ENCODE results near the gene WRAP73. TPM values are rescaled to one million over a fixed set of nuclear protein-coding genes. Genes with fewer than 3 reads are reported as not detected.

Gene WRAP73
- total RNA-seq, 2 donors from 2014 or later, result 22.3 to 39.5 TPM

DNA sequence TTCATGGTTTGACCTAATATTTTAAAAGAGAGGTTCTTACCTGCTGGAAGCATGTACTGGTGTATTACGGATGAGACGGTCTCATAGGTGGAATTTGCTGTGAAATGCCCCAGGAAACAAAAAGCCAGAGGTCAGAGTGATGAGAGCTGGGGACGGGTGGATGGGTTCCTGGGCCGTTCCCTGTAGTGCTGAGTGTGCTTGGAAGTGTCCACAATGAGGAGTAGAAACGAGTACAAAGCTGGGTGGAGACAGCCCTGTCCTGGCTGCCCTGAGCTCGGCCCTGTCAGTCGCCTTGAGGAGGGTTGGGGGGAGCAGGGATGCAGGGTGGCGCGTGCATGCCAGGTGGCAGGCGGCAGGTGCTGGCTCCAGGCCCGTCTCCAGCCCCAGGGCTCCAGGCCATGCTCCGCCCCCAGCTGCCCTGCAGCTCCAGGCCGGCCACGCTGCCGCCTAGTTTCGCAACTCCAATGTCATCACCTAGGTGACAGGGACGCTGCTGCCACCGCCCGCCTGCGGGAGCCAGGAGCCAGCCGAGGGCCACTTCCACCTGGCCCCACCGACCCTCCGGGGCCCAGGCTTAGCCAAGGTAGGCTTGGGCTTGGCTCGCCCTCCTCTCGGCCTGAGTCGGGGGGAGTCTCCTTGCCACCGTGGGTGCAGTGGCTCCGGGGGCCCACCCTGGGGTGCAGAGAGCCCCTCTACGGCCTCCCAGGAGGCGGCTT, 18.8 kb upstream of the WRAP73 start:
- no peak overlapping the region for H3K4me3 ChIP-seq
- no peaks in the 10 kb centered on the region for H3K9me3 ChIP-seq
- H3K4me1 ChIP-seq (replicated peaks), result no peaks in the 10 kb centered on the region
- H3K27ac ChIP-seq, result no peak overlapping the region
- WGBS, result 20% methylated on average over 28 of the region's 30 CpGs
- H3K36me3 ChIP-seq, result no peaks in the 10 kb centered on the region
- H3K27me3 ChIP-seq (replicated peaks; ENCODE audit: insufficient read depth), result no peaks in the 10 kb centered on the region
- TF ChIP-seq, protein P1, sequence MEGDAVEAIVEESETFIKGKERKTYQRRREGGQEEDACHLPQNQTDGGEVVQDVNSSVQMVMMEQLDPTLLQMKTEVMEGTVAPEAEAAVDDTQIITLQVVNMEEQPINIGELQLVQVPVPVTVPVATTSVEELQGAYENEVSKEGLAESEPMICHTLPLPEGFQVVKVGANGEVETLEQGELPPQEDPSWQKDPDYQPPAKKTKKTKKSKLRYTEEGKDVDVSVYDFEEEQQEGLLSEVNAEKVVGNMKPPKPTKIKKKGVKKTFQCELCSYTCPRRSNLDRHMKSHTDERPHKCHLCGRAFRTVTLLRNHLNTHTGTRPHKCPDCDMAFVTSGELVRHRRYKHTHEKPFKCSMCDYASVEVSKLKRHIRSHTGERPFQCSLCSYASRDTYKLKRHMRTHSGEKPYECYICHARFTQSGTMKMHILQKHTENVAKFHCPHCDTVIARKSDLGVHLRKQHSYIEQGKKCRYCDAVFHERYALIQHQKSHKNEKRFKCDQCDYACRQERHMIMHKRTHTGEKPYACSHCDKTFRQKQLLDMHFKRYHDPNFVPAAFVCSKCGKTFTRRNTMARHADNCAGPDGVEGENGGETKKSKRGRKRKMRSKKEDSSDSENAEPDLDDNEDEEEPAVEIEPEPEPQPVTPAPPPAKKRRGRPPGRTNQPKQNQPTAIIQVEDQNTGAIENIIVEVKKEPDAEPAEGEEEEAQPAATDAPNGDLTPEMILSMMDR (IDR thresholded peaks at IDR 0.05), result peak in 1 of 4 experiments; percentile 5
- TF ChIP-seq POLR2A (IDR thresholded peaks at IDR 0.05) (no peak), POLR2AphosphoS5 (IDR thresholded peaks at IDR 0.05) (peak; percentile 84)
- intact Hi-C loops (cut with DNase I), result no loop called here
- peak; percentile 87 for DNase-seq (ENCODE audit: low spot score)

DNA sequence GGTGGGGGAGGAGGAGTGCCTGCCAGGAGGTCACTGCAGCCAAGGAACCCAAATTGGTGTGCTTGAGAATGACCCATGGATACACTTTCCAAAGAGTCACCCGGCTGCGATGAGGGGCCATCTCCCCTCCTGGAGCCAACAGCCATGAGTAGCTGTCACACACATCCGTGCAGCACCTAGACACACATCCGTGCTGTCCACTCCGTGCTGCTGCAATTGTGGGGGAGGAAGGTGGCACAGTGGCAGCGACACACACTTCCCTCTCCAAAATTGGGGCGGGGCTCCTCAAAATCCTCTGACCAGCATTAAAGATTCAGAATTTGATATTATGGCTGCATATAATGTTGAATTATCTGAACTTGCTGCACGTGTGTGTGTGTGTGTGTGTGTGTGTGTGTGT, 18.2 kb upstream of the WRAP73 start:
- no peaks in the 10 kb centered on the region for H3K27me3 ChIP-seq (replicated peaks; ENCODE audit: insufficient read depth)
- H3K4me1 ChIP-seq (replicated peaks), result no peaks in the 10 kb centered on the region
- H3K27ac ChIP-seq, result no peak overlapping the region
- H3K36me3 ChIP-seq, result no peaks in the 10 kb centered on the region
- no peaks in the 10 kb centered on the region for H3K9me3 ChIP-seq
- WGBS, result 77% methylated on average over 8 of the region's 8 CpGs
- no peak for DNase-seq (ENCODE audit: low spot score)
- no peak overlapping the region for H3K4me3 ChIP-seq
- no peak for TF ChIP-seq POLR2A (IDR thresholded peaks at IDR 0.05)
- TF ChIP-seq POLR2AphosphoS5 (IDR thresholded peaks at IDR 0.05), result no peak
- TF ChIP-seq, protein P1 (IDR thresholded peaks at IDR 0.05), result no peak
- intact Hi-C loops (cut with DNase I), result no loop called here

DNA sequence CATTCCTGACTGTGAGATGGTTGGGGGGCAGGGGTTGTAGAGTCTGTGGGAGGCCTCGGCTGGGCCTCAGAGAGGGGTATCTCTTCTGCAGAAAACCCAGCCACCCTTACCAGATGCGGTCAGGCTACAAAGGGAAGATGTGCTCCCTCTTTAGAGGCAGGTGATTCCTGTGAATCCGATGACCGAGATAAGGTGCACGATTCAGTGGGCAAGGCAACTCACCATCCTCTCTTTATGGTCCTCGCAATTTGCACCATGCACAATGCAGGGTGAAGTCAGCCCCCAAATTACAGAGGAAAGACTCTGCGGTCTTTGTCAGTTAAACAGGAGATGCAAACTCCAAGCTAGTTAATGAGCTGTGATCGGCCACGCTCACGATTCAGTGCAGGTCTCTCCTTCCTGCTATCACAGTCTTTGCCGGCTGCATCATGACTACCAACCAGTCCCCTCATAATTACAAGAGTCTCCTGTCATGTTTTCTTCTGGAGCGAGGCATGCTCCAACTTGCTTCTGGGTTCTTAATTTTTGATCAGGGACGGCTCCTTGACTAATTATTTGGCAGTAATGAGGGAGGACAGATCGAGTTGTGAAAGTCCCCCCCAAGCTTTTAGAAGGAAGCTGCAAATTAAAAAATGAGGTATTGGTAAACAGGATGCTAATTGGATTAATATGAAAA, 14.9 kb upstream of the WRAP73 start:
- no peaks in the 10 kb centered on the region for H3K9me3 ChIP-seq
- no peak for DNase-seq (ENCODE audit: low spot score)
- H3K36me3 ChIP-seq, result no peaks in the 10 kb centered on the region
- no peak for TF ChIP-seq POLR2A (IDR thresholded peaks at IDR 0.05)
- TF ChIP-seq, protein P1 (IDR thresholded peaks at IDR 0.05), result no peak
- no peaks in the 10 kb centered on the region for H3K27me3 ChIP-seq (replicated peaks; ENCODE audit: insufficient read depth)
- intact Hi-C loops (cut with DNase I), result no loop called here
- H3K27ac ChIP-seq, result no peak overlapping the region
- H3K4me1 ChIP-seq (replicated peaks), result no peaks in the 10 kb centered on the region
- no peak overlapping the region for H3K4me3 ChIP-seq
- WGBS, result 66% methylated on average over 14 of the region's 14 CpGs

DNA sequence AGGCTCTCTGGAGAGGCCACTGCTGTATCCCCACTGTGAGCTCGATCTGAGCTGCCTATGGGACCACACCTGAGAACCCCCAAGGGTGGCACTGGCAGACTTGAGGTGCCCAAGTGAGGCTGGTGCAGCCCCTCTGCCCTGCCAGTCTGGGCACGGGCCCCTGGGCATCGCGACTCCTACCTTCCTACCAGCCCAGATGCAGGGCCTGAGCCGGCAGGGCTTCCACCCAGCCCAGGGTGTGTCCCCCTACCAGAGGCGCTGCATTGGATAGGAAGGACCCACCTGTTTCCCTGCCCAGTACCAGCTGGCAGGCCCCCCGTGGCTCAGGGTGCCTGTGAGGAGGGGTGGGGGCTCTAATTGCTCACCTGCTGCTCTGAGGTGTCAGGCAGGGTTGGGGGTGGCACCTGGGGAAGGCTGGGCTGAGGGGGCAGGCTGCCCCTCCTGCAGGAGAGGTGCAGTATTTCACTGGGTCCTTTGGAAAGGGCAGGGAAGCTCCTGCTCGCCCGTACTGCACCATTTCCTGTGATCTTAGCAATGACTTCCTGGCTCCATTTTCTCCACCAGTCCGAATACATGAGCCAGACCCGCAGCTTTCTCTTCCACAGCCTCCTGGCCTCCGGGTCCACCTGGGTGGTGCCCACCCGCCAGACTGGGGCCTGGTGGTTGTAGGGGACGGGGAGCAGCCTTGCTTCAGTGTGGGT, 14.2 kb upstream of the WRAP73 start:
- intact Hi-C loops (cut with DNase I), result no loop called here
- no peak for DNase-seq (ENCODE audit: low spot score)

More for the DNA sequence above, 14.2 kb upstream of the WRAP73 start:
- H3K27ac ChIP-seq, result no peak overlapping the region
- no peaks in the 10 kb centered on the region for H3K36me3 ChIP-seq
- H3K4me3 ChIP-seq, result no peak overlapping the region
- TF ChIP-seq POLR2A (IDR thresholded peaks at IDR 0.05) (no peak), POLR2AphosphoS5 (IDR thresholded peaks at IDR 0.05) (no peak)
- TF ChIP-seq, protein P1 (IDR thresholded peaks at IDR 0.05), result no peak
- H3K27me3 ChIP-seq (replicated peaks; ENCODE audit: insufficient read depth), result no peaks in the 10 kb centered on the region
- H3K9me3 ChIP-seq, result no peaks in the 10 kb centered on the region
- 89% methylated on average over 14 of the region's 14 CpGs for WGBS
- H3K4me1 ChIP-seq (replicated peaks), result no peaks in the 10 kb centered on the region
